Effector memory CD8-positive, alpha-beta T cell (primary cell): Measurements from ENCODE around the gene PDE1C.

Experiments
- ATAC-seq: fragments of 150-1000 bp; cut with Tn5 transposase; replicated peaks from 2 replicates; pipeline ENCODE4 v1.10.0; 2021; ENCODE audit warnings: mild to moderate bottlenecking, moderate library complexity
- DNase-seq, 3 experiments: peaks; one replicate each; pipeline ENCODE4 v3.0.0; 2021
- H3K27ac Mint-ChIP-seq, 2 donors: one replicate each; pipeline ENCODE4 v1.8.0; 2022; ENCODE audit warnings: mild to moderate bottlenecking in 2 of 2, mixed read lengths in 2 of 2, moderate library complexity in 2 of 2
- H3K27me3 Mint-ChIP-seq, 2 donors: one replicate each; pipeline ENCODE4 v1.8.0; 2022; ENCODE audit warnings: mixed read lengths in 2 of 2
- H3K36me3 Mint-ChIP-seq: one replicate; pipeline ENCODE4 v1.8.0; 2022; ENCODE audit warnings: mild to moderate bottlenecking, moderate library complexity, mixed read lengths; ENCODE audit not compliant: insufficient read depth
- H3K4me1 Mint-ChIP-seq, 2 donors: one replicate each; pipeline ENCODE4 v1.8.0; 2022; ENCODE audit warnings: low read depth in 2 of 2, mixed read lengths in 2 of 2
- H3K4me3 Mint-ChIP-seq, 2 donors: one replicate each; pipeline ENCODE4 v1.8.0; 2022; ENCODE audit warnings: mild to moderate bottlenecking in 2 of 2, mixed read lengths in 2 of 2, moderate library complexity in 2 of 2
- H3K9me3 Mint-ChIP-seq, 2 donors: one replicate each; pipeline ENCODE4 v1.8.0; 2022; ENCODE audit warnings: mixed read lengths in 2 of 2

Gene PDE1C

GRCh38 chr7:31828520-31828919 lies 241.7 kb downstream of the PDE1C start:
- H3K9me3 Mint-ChIP-seq, result peaks cover 18 to 34% of the 10 kb centered on the region in 2 donors
- H3K4me1 Mint-ChIP-seq, result no peaks in the 10 kb centered on the region
- DNase-seq, result no peak
- H3K27ac Mint-ChIP-seq, result no peak overlapping the region
- H3K27me3 Mint-ChIP-seq, result no peaks in the 10 kb centered on the region
- no peaks in the 10 kb centered on the region for H3K36me3 Mint-ChIP-seq
- no peak for ATAC-seq
- no peak overlapping the region for H3K4me3 Mint-ChIP-seq

DNA sequence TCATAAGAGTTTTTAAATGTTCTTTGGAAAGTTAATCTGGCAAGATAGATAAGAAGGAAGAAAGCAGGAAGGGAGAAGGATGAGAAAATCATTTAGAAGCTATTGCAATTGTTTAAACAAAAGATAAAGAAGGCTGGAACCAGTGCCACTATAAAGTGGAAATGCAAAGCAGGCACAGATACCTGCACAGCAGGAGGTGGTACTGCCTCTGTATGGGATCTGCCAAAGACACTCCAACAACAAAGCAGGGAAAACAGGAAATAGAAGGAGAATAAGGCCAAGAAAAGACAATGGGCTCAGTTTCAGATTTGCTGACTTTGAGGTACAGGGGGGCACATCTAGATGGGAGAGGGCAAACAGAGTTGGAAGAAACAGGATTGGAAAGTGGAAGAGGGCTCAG lies 244.6 kb downstream of the PDE1C start:
- H3K27ac Mint-ChIP-seq, result no peak overlapping the region
- no peak overlapping the region for H3K4me3 Mint-ChIP-seq
- no peak for DNase-seq
- ATAC-seq, result no peak
- no peaks in the 10 kb centered on the region for H3K27me3 Mint-ChIP-seq
- no peaks in the 10 kb centered on the region for H3K36me3 Mint-ChIP-seq
- peaks cover 21 to 34% of the 10 kb centered on the region in 2 donors for H3K9me3 Mint-ChIP-seq
- H3K4me1 Mint-ChIP-seq, result no peaks in the 10 kb centered on the region

DNA sequence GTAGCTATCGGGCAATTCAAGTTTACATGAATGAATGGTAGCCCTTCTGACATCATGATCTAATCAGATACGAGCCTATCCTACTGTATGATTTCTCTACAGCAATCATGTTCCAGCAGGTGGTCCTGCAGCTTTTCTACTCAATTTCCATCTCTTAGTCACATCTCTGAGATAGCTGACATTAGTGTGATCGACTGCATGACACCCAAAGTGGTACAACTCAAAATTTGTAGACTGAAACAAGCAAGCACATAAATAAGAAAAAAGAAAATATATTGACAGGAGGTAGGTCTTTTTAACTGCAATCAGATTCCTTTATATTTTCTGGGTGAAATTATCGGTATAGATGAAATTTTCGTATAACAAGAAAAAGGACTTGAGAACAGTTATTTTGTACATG lies 251.2 kb downstream of the PDE1C start:
- H3K4me3 Mint-ChIP-seq, result no peak overlapping the region
- H3K27ac Mint-ChIP-seq, result no peak overlapping the region
- no peaks in the 10 kb centered on the region for H3K36me3 Mint-ChIP-seq
- ATAC-seq, result no peak
- peaks cover 11 to 19% of the 10 kb centered on the region in 2 donors for H3K9me3 Mint-ChIP-seq
- no peaks in the 10 kb centered on the region for H3K27me3 Mint-ChIP-seq
- no peaks in the 10 kb centered on the region for H3K4me1 Mint-ChIP-seq
- DNase-seq, result no peak

DNA sequence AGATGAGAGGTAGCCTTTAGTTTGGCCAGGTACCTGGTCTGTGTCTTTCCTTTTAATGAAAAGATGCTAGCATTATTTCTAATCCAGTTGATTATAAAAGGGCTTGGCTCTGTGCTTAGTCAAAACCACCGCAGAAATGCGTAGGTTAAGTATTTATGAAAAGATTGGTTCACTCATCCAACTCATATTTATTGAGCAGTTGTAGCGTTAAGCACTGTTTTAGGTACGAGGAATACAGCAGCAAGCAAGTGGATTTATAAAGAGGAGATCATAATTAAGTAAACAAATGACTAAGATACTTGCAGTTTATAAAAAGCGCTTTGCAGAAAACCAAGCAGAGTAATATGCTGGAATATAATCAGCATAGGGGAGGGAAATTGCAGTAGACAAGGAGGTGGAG lies 253.4 kb downstream of the PDE1C start:
- Mint-ChIP-seq H3K27me3 (no peaks in the 10 kb centered on the region), H3K4me3 (no peak overlapping the region), H3K27ac (no peak overlapping the region), H3K4me1 (no peaks in the 10 kb centered on the region), H3K36me3 (no peaks in the 10 kb centered on the region), H3K9me3 (peaks cover 9% of the 10 kb centered on the region in 2 donors)
- ATAC-seq, result no peak
- DNase-seq, result no peak

GRCh38 chr7:31815796-31816195 lies 254.4 kb downstream of the PDE1C start:
- ATAC-seq (no peak), DNase-seq (no peak)
- H3K4me3 Mint-ChIP-seq, result no peak overlapping the region
- no peaks in the 10 kb centered on the region for H3K4me1 Mint-ChIP-seq
- H3K27me3 Mint-ChIP-seq, result no peaks in the 10 kb centered on the region
- H3K36me3 Mint-ChIP-seq, result no peaks in the 10 kb centered on the region
- no peak overlapping the region for H3K27ac Mint-ChIP-seq
- peaks cover 8 to 9% of the 10 kb centered on the region in 2 donors for H3K9me3 Mint-ChIP-seq

- H3K27me3 Mint-ChIP-seq, result no peaks in the 10 kb centered on the region
- no peaks in the 10 kb centered on the region for H3K36me3 Mint-ChIP-seq
- no peak for ATAC-seq
- H3K9me3 Mint-ChIP-seq, result peaks cover 6 to 9% of the 10 kb centered on the region in 2 donors
- H3K27ac Mint-ChIP-seq, result no peak overlapping the region
- H3K4me1 Mint-ChIP-seq, result no peaks in the 10 kb centered on the region
- no peak for DNase-seq
- H3K4me3 Mint-ChIP-seq, result no peak overlapping the region
These were observed 256.0 kb downstream of the PDE1C start for GRCh38 chr7:31814187-31814586.

- Mint-ChIP-seq H3K9me3 (peaks cover 7 to 8% of the 10 kb centered on the region in 2 donors), H3K4me1 (no peaks in the 10 kb centered on the region), H3K36me3 (no peaks in the 10 kb centered on the region), H3K4me3 (no peak overlapping the region), H3K27me3 (no peaks in the 10 kb centered on the region), H3K27ac (no peak overlapping the region)
- DNase-seq, result no peak
- no peak for ATAC-seq
These were observed 258.4 kb downstream of the PDE1C start for GRCh38 chr7:31811650-31812461.

- Mint-ChIP-seq H3K9me3 (peaks cover 5 to 9% of the 10 kb centered on the region in 2 donors), H3K36me3 (no peaks in the 10 kb centered on the region), H3K27ac (no peak overlapping the region), H3K4me3 (no peak overlapping the region), H3K4me1 (no peaks in the 10 kb centered on the region), H3K27me3 (no peaks in the 10 kb centered on the region)
- ATAC-seq (no peak), DNase-seq (no peak)
These were observed 264.9 kb downstream of the PDE1C start for GRCh38 chr7:31805209-31805818.

GRCh38 chr7:31796375-31796774 lies 273.8 kb downstream of the PDE1C start:
- Mint-ChIP-seq H3K27ac (no peak overlapping the region), H3K9me3 (peaks cover 2 to 14% of the 10 kb centered on the region in 2 donors), H3K27me3 (no peaks in the 10 kb centered on the region), H3K4me1 (no peaks in the 10 kb centered on the region), H3K36me3 (no peaks in the 10 kb centered on the region), H3K4me3 (no peak overlapping the region)
- ATAC-seq, result no peak
- DNase-seq, result no peak

GRCh38 chr7:31794851-31795344 lies 275.3 kb downstream of the PDE1C start:
- H3K36me3 Mint-ChIP-seq, result no peaks in the 10 kb centered on the region
- DNase-seq, result no peak

DNA sequence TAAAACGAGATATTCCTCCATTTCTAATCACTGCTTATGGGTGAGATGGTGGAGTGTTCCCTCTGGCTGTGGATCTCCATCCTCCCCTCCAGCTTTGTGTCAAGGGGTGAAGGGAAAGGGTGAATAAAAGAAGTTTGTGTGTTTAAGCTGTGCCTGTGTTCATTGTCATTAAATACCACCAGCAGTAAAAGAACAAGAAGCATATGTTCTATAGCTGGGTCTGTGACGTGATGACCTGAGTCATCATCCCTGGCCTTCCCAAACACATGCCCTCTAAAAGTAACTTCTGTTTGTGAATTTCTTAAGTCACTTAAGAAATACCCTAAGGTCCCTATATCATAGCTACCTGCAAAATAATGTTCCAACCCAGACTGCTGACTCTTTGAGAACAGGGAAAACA lies 278.3 kb downstream of the PDE1C start:
- no peak overlapping the region for H3K27ac Mint-ChIP-seq
- H3K4me1 Mint-ChIP-seq, result no peaks in the 10 kb centered on the region
- no peaks in the 10 kb centered on the region for H3K36me3 Mint-ChIP-seq
- H3K27me3 Mint-ChIP-seq, result no peaks in the 10 kb centered on the region
- DNase-seq (no peak), ATAC-seq (no peak)
- H3K9me3 Mint-ChIP-seq, result peaks cover 0 to 7% of the 10 kb centered on the region in 2 donors
- H3K4me3 Mint-ChIP-seq, result no peak overlapping the region

More at GRCh38 chr7:31794851-31795344, 275.3 kb downstream of the PDE1C start:
- no peak for ATAC-seq
- peaks cover 2 to 14% of the 10 kb centered on the region in 2 donors for H3K9me3 Mint-ChIP-seq
- H3K27ac Mint-ChIP-seq, result no peak overlapping the region
- no peaks in the 10 kb centered on the region for H3K27me3 Mint-ChIP-seq
- no peaks in the 10 kb centered on the region for H3K4me1 Mint-ChIP-seq
- no peak overlapping the region for H3K4me3 Mint-ChIP-seq

GRCh38 chr7:31788883-31789680 lies 281.1 kb downstream of the PDE1C start:
- Mint-ChIP-seq H3K4me3 (no peak overlapping the region), H3K36me3 (no peaks in the 10 kb centered on the region), H3K4me1 (no peaks in the 10 kb centered on the region), H3K27ac (no peak overlapping the region), H3K27me3 (no peaks in the 10 kb centered on the region), H3K9me3 (peaks cover 2 to 7% of the 10 kb centered on the region in 2 donors)
- DNase-seq (no peak), ATAC-seq (no peak)

- H3K9me3 Mint-ChIP-seq, result peaks cover 2 to 7% of the 10 kb centered on the region in 2 donors
These were observed 281.8 kb downstream of the PDE1C start for GRCh38 chr7:31788445-31788844.

More at GRCh38 chr7:31788445-31788844, 281.8 kb downstream of the PDE1C start:
- Mint-ChIP-seq H3K27ac (no peak overlapping the region), H3K4me1 (no peaks in the 10 kb centered on the region), H3K4me3 (no peak overlapping the region), H3K27me3 (no peaks in the 10 kb centered on the region), H3K36me3 (no peaks in the 10 kb centered on the region)
- no peak for ATAC-seq
- DNase-seq, result no peak
